ENCODE data around the gene ELMO1.

Gene ELMO1

GRCh38 chr7:36847946-36848345 lies 600.7 kb downstream of the ELMO1 start:
- DNase-seq, result no peak

GRCh38 chr7:36844374-36844773 lies 604.3 kb downstream of the ELMO1 start:
- DNase-seq, result no peak

GRCh38 chr7:36840904-36841303 lies 607.8 kb downstream of the ELMO1 start:
- no peak for DNase-seq

GRCh38 chr7:36838616-36839225 lies 609.9 kb downstream of the ELMO1 start:
- DNase-seq, result no peak

- DNase-seq, result no peak
These were observed 617.6 kb downstream of the ELMO1 start for GRCh38 chr7:36831049-36831448.

GRCh38 chr7:36827726-36828703 lies 620.6 kb downstream of the ELMO1 start:
- DNase-seq, result no peak

- DNase-seq, result no peak
These were observed 623.2 kb downstream of the ELMO1 start for GRCh38 chr7:36825501-36825900.

- DNase-seq, result no peak
These were observed 625.3 kb downstream of the ELMO1 start for GRCh38 chr7:36823353-36823752.

- DNase-seq, result no peak
These were observed 627.0 kb downstream of the ELMO1 start for GRCh38 chr7:36821617-36822016.

GRCh38 chr7:36820527-36821170 lies 628.0 kb downstream of the ELMO1 start:
- DNase-seq, result no peak

GRCh38 chr7:36819639-36820038 lies 629.0 kb downstream of the ELMO1 start:
- no peak for DNase-seq

GRCh38 chr7:36814311-36814710 lies 634.4 kb downstream of the ELMO1 start:
- DNase-seq, result no peak

GRCh38 chr7:36811807-36812206 lies 636.9 kb downstream of the ELMO1 start:
- no peak for DNase-seq

GRCh38 chr7:36810489-36810888 lies 638.2 kb downstream of the ELMO1 start:
- DNase-seq, result no peak

GRCh38 chr7:36810032-36810431 lies 638.6 kb downstream of the ELMO1 start:
- DNase-seq, result no peak

GRCh38 chr7:36809510-36809909 lies 639.2 kb downstream of the ELMO1 start:
- no peak for DNase-seq

- no peak for DNase-seq
These were observed 639.6 kb downstream of the ELMO1 start for GRCh38 chr7:36809086-36809485.

GRCh38 chr7:36806891-36807290 lies 641.8 kb downstream of the ELMO1 start:
- DNase-seq, result no peak
